GM11168 (cell line): Measurements from ENCODE around the gene PIGC.
"Not testable (repeated sequence)": the region's sequence is repeated elsewhere in the genome, so short reads cannot be mapped to it uniquely, and the experiment has no call there.

ENCODE experiments used
- in situ Hi-C: fragments of 300-500 bp; cut with MboI; formaldehyde crosslinking; loops from one replicate; pipeline ENCODE4 v1.12.0; 2022; ENCODE audit warnings: low sequenced_read_pairs; ENCODE audit not compliant: unreplicated experiment

Gene PIGC

GRCh38 chr1:172442404-172442803, 1.5 kb downstream of the PIGC start:
- in situ Hi-C loops = no loop called here

GRCh38 chr1:172437183-172437582, 6.7 kb downstream of the PIGC start:
- in situ Hi-C loops = not testable (repeated sequence)

- in situ Hi-C loops = no loop called here
These were observed 12.1 kb downstream of the PIGC start for GRCh38 chr1:172431721-172432192.

- in situ Hi-C loops = no loop called here
These were observed 12.7 kb downstream of the PIGC start for GRCh38 chr1:172431204-172431603.

- in situ Hi-C loops = no loop called here
These were observed 13.8 kb downstream of the PIGC start for GRCh38 chr1:172430128-172430454.

GRCh38 chr1:172429331-172430127, 14.3 kb downstream of the PIGC start:
- in situ Hi-C loops = no loop called here

- in situ Hi-C loops = no loop called here
These were observed 16.7 kb downstream of the PIGC start for GRCh38 chr1:172427191-172427590.

- in situ Hi-C loops = no loop called here
These were observed 18.5 kb downstream of the PIGC start for GRCh38 chr1:172425339-172425738.

- in situ Hi-C loops = loop anchor here (25.0 kb wide), 1 partner anchor 336 kb away; no protein-coding TSS in a partner anchor
These were observed 20.5 kb downstream of the PIGC start for GRCh38 chr1:172423336-172423735.

- in situ Hi-C loops = loop anchor here (25.0 kb wide), 1 partner anchor 335 kb away; no protein-coding TSS in a partner anchor
These were observed 21.8 kb downstream of the PIGC start for GRCh38 chr1:172421974-172422604.

GRCh38 chr1:172420385-172420784, 23.5 kb downstream of the PIGC start, which contains the start of gene C1orf105:
TSS of gene C1orf105 (plus strand) at chr1:172420685. CDS start at chr1:172420886, 201 bp downstream.
- in situ Hi-C loops = loop anchor here (25.0 kb wide), 1 partner anchor 333 kb away; no protein-coding TSS in a partner anchor

GRCh38 chr1:172417557-172417956, 26.3 kb downstream of the PIGC start:
- in situ Hi-C loops = loop anchor here (25.0 kb wide), 1 partner anchor 330 kb away; no protein-coding TSS in a partner anchor

- in situ Hi-C loops = loop anchor here (25.0 kb wide), 1 partner anchor 329 kb away; no protein-coding TSS in a partner anchor
These were observed 27.3 kb downstream of the PIGC start for GRCh38 chr1:172416496-172417035.

GRCh38 chr1:172414331-172414730, 29.5 kb downstream of the PIGC start:
- in situ Hi-C loops = loop anchor here (25.0 kb wide), 1 partner anchor 327 kb away; no protein-coding TSS in a partner anchor

- in situ Hi-C loops = loop anchor here (25.0 kb wide), 1 partner anchor 325 kb away; no protein-coding TSS in a partner anchor
These were observed 32.0 kb downstream of the PIGC start for GRCh38 chr1:172411791-172412338.

- in situ Hi-C loops = loop anchor here (25.0 kb wide), 1 partner anchor 323 kb away; no protein-coding TSS in a partner anchor
These were observed 33.8 kb downstream of the PIGC start for GRCh38 chr1:172410027-172410426.

- in situ Hi-C loops = loop anchor here (10.0 to 25.0 kb wide), 2 partner anchors 322 to 394 kb away; no protein-coding TSS in a partner anchor
These were observed 34.9 kb downstream of the PIGC start for GRCh38 chr1:172408958-172409357.

- in situ Hi-C loops = loop anchor here (10.0 to 25.0 kb wide), 2 partner anchors 320 to 392 kb away; no protein-coding TSS in a partner anchor
These were observed 36.9 kb downstream of the PIGC start for GRCh38 chr1:172406968-172407367.

GRCh38 chr1:172405912-172406311, 38.0 kb downstream of the PIGC start:
- in situ Hi-C loops = loop anchor here (10.0 to 25.0 kb wide), 2 partner anchors 319 to 391 kb away; no protein-coding TSS in a partner anchor

GRCh38 chr1:172404121-172404520, 39.7 kb downstream of the PIGC start:
- in situ Hi-C loops = loop anchor here (10.0 to 25.0 kb wide), 2 partner anchors 317 to 389 kb away; no protein-coding TSS in a partner anchor
